ENCODE data around the gene PLEKHG3. TPM values are rescaled to one million over a fixed set of nuclear protein-coding genes. Genes with fewer than 3 reads are reported as not detected.

The PLEKHG3 gene
- total and polyA plus RNA-seq, 2 experiments from 2014 or later, result 23.0 to 83.1 TPM

- H3K4me3 Mint-ChIP-seq, result no peak overlapping the region
- no peak for TF ChIP-seq EZH2 (IDR thresholded peaks at IDR 0.05; ENCODE audit: low read depth, unreplicated experiment)
- no peak for TF ChIP-seq CREB1 (CRISPR knock-in tag; IDR thresholded peaks at IDR 0.05; ENCODE audit: low read depth)
- TF ChIP-seq NANOG (IDR thresholded peaks at IDR 0.05; ENCODE audit: borderline replicate concordance), result no peak
- TF ChIP-seq ETS1 (IDR thresholded peaks at IDR 0.05), result no peak
- no peak for TF ChIP-seq ZNF331 (CRISPR knock-in tag; IDR thresholded peaks at IDR 0.05; ENCODE audit: low read depth)
- TF ChIP-seq STAT1 (IDR thresholded peaks at IDR 0.05; ENCODE audit: unreplicated experiment), result no peak
- ATAC-seq (no peak), DNase-seq (ENCODE audit: low spot score) (no peak)
- Histone ChIP-seq H2AFZ (no peak overlapping the region), H3K79me2 (replicated peaks; ENCODE audit: insufficient read depth) (no peaks in the 10 kb centered on the region), H3K4me1 (ENCODE audit: insufficient read depth) (no peaks in the 10 kb centered on the region), H3F3A (replicated peaks; ENCODE audit: low read depth) (no peaks in the 10 kb centered on the region), H3K9me2 (ENCODE audit: insufficient read depth) (peaks cover 5% of the 10 kb centered on the region; the same call in 1 of the 2 replicates), H3K27ac (ENCODE audit: low read depth) (no peak overlapping the region), H3K36me3 (ENCODE audit: insufficient read depth) (no peaks in the 10 kb centered on the region), H3K4me3 (no peak overlapping the region), H3K27me3 (ENCODE audit: insufficient read depth) (no peaks in the 10 kb centered on the region), H4K20me1 (replicated peaks; ENCODE audit: insufficient read depth) (no peaks in the 10 kb centered on the region), H3K4me2 (no peak overlapping the region)
- H3K27me3 Mint-ChIP-seq (ENCODE audit: insufficient read depth, low read depth, poor library complexity), result peaks cover 3% of the 10 kb centered on the region
- H3K9me3 Mint-ChIP-seq, result no peaks in the 10 kb centered on the region
- H3K4me1 Mint-ChIP-seq, result no peaks in the 10 kb centered on the region; the same call in 2 of the 3 replicates
- H3K36me3 Mint-ChIP-seq (ENCODE audit: low read depth), result no peaks in the 10 kb centered on the region
- no peak overlapping the region for H3K27ac Mint-ChIP-seq
These were observed 78.0 kb downstream of the PLEKHG3 start for GRCh38 chr14:64782196-64782595.

- Mint-ChIP-seq H3K4me1 (no peaks in the 10 kb centered on the region), H3K27me3 (ENCODE audit: insufficient read depth, low read depth, poor library complexity) (peaks cover 3% of the 10 kb centered on the region), H3K27ac (no peak overlapping the region), H3K36me3 (ENCODE audit: low read depth) (no peaks in the 10 kb centered on the region), H3K9me3 (no peaks in the 10 kb centered on the region), H3K4me3 (no peak overlapping the region)
- no peaks in the 10 kb centered on the region for H3F3A ChIP-seq (replicated peaks; ENCODE audit: low read depth)
- ATAC-seq (no peak), DNase-seq (ENCODE audit: low spot score) (no peak)
- H3K36me3 ChIP-seq (ENCODE audit: insufficient read depth), result no peaks in the 10 kb centered on the region
- no peak overlapping the region for H3K4me2 ChIP-seq
- no peak overlapping the region for H3K4me3 ChIP-seq
- H3K79me2 ChIP-seq (replicated peaks; ENCODE audit: insufficient read depth), result no peaks in the 10 kb centered on the region
- H3K9me2 ChIP-seq (ENCODE audit: insufficient read depth), result peaks cover 5% of the 10 kb centered on the region; the same call in 1 of the 2 replicates
- H2AFZ ChIP-seq, result no peak overlapping the region
- no peaks in the 10 kb centered on the region for H3K4me1 ChIP-seq (ENCODE audit: insufficient read depth)
- no peaks in the 10 kb centered on the region for H4K20me1 ChIP-seq (replicated peaks; ENCODE audit: insufficient read depth)
- H3K27me3 ChIP-seq (ENCODE audit: insufficient read depth), result no peaks in the 10 kb centered on the region
- no peak overlapping the region for H3K27ac ChIP-seq (ENCODE audit: low read depth)
- TF ChIP-seq REST (IDR thresholded peaks at IDR 0.05; ENCODE audit: unreplicated experiment) (no peak), POLR2AphosphoS5 (IDR thresholded peaks at IDR 0.05; ENCODE audit: low read depth) (no peak), NANOG (IDR thresholded peaks at IDR 0.05; ENCODE audit: borderline replicate concordance) (no peak), ETS1 (IDR thresholded peaks at IDR 0.05) (no peak), EZH2phosphoT487 (IDR thresholded peaks at IDR 0.05; ENCODE audit: unreplicated experiment) (no peak), JUNB (IDR thresholded peaks at IDR 0.05; ENCODE audit: unreplicated experiment) (no peak), ZNF331 (CRISPR knock-in tag; IDR thresholded peaks at IDR 0.05; ENCODE audit: low read depth) (no peak), STAT1 (IDR thresholded peaks at IDR 0.05; ENCODE audit: unreplicated experiment) (no peak), ZNF114 (CRISPR knock-in tag; IDR thresholded peaks at IDR 0.05) (no peak), CTCF (conservative IDR thresholded peaks at IDR 0.05; ENCODE audit: low read depth in 2 of 2) (no peak), EZH2 (IDR thresholded peaks at IDR 0.05; ENCODE audit: low read depth, unreplicated experiment) (no peak)
These were observed 79.8 kb downstream of the PLEKHG3 start for GRCh38 chr14:64784006-64784405.
